Activated CD4-positive, alpha-beta T cell treated with anti-CD3 and anti-CD28 coated beads, Interleukin-2, amount 50 U/mL, for 4 hours (primary cell): ENCODE measurements around the gene DDX50.
"Not testable (repeated sequence)": the region's sequence is repeated elsewhere in the genome, so short reads cannot be mapped to it uniquely, and the experiment has no call there.

ENCODE experiments used
- DNase-seq, 2 experiments: peaks; one replicate each; pipeline ENCODE4 v3.0.0-alpha.2; 2020

The DDX50 gene

GRCh38 chr10:68901105-68901927 is at the start of gene DDX50:
Gene DDX50 (plus strand): TSS chr10:68901315. CDS start chr10:68901385, 70 bp downstream.
- peak; percentile 93 to 94 for DNase-seq

GRCh38 chr10:68856352-68856751 is 44.8 kb upstream of the DDX50 start:
- DNase-seq = no peak

- no peak for DNase-seq
These were observed 44.1 kb upstream of the DDX50 start for GRCh38 chr10:68857005-68857404.

GRCh38 chr10:68861253-68861652 is 39.9 kb upstream of the DDX50 start:
- DNase-seq = no peak

GRCh38 chr10:68864611-68865010 is 36.5 kb upstream of the DDX50 start:
- no peak for DNase-seq

- not testable (repeated sequence) for DNase-seq
These were observed 32.9 kb upstream of the DDX50 start for GRCh38 chr10:68868173-68868572.

GRCh38 chr10:68869623-68870022 is 31.5 kb upstream of the DDX50 start:
- no peak for DNase-seq

- no peak for DNase-seq
These were observed 31.1 kb upstream of the DDX50 start for GRCh38 chr10:68870061-68870460.

GRCh38 chr10:68870545-68871104 is 30.5 kb upstream of the DDX50 start:
- DNase-seq = peak; percentile 11 to 12

- no peak for DNase-seq
These were observed 29.9 kb upstream of the DDX50 start for GRCh38 chr10:68871105-68871711.

- no peak for DNase-seq
These were observed 29.3 kb upstream of the DDX50 start for GRCh38 chr10:68871731-68872342.

- no peak for DNase-seq
These were observed 24.6 kb upstream of the DDX50 start for GRCh38 chr10:68876246-68877138.

- no peak for DNase-seq
These were observed 23.5 kb upstream of the DDX50 start for GRCh38 chr10:68877482-68878110.

GRCh38 chr10:68878496-68878895 is 22.6 kb upstream of the DDX50 start:
- no peak for DNase-seq

GRCh38 chr10:68879628-68880027 is 21.5 kb upstream of the DDX50 start:
- no peak for DNase-seq

- DNase-seq = no peak
These were observed 20.9 kb upstream of the DDX50 start for GRCh38 chr10:68880181-68880580.

GRCh38 chr10:68895041-68895440 is 6.1 kb upstream of the DDX50 start:
- DNase-seq = no peak

GRCh38 chr10:68897336-68897741 is 3.8 kb upstream of the DDX50 start:
- peak in 1 of 2 experiments; percentile 6 for DNase-seq

GRCh38 chr10:68899186-68899745 is 1.8 kb upstream of the DDX50 start:
- no peak for DNase-seq

- no peak for DNase-seq
These were observed 549 bp upstream of the DDX50 start for GRCh38 chr10:68900427-68901104.

GRCh38 chr10:68902382-68902781 is 1.3 kb downstream of the DDX50 start:
- DNase-seq = no peak
